GM04503 (cell line): ENCODE measurements around the gene CLCN7.

Experiments used
- DNase-seq: peaks from one replicate; pipeline ENCODE4 v3.0.0-alpha.2; 2012; ENCODE audit warnings: low read depth

The CLCN7 gene, protein sequence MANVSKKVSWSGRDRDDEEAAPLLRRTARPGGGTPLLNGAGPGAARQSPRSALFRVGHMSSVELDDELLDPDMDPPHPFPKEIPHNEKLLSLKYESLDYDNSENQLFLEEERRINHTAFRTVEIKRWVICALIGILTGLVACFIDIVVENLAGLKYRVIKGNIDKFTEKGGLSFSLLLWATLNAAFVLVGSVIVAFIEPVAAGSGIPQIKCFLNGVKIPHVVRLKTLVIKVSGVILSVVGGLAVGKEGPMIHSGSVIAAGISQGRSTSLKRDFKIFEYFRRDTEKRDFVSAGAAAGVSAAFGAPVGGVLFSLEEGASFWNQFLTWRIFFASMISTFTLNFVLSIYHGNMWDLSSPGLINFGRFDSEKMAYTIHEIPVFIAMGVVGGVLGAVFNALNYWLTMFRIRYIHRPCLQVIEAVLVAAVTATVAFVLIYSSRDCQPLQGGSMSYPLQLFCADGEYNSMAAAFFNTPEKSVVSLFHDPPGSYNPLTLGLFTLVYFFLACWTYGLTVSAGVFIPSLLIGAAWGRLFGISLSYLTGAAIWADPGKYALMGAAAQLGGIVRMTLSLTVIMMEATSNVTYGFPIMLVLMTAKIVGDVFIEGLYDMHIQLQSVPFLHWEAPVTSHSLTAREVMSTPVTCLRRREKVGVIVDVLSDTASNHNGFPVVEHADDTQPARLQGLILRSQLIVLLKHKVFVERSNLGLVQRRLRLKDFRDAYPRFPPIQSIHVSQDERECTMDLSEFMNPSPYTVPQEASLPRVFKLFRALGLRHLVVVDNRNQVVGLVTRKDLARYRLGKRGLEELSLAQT

DNA sequence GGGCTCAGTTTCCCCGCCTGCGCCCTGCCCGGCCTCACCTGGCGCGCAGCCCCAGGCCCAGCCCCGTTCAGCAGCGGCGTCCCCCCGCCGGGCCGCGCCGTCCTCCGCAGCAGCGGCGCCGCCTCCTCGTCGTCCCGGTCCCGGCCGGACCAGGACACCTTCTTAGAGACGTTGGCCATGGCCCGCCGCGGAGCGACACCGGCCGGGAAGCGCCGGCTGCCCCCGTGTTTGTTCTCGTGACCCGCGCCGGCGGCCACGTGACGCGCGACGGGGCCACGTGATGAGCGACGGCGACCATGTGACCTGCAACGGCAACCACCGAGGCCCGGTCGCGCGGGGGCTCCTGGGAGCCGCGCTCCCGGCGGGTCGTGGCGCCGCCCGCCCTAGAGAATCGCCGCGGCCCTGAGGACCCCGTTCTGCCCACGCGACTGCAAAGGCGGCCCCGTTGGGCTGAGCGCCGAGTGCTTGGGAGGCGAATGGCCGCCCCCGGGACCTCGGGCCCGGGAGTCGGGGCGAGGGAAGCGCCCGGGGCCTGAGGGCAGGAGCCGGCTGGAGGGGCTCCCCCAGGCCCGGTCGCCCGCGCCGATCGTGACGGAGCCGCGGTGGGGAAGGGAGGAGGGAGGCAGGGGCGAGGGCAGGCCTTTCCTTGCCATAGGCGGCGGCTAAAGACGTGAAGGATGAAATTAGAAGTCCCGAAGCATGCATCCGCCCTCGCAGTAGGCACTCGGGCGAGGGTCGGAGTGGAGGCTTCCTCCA is at the start of gene CLCN7:
TSS of gene CLCN7 (minus strand) at position 233 of the 756 bp plus-strand sequence. CDS start at position 179, 54 bp downstream.
- no peak for DNase-seq

DNA sequence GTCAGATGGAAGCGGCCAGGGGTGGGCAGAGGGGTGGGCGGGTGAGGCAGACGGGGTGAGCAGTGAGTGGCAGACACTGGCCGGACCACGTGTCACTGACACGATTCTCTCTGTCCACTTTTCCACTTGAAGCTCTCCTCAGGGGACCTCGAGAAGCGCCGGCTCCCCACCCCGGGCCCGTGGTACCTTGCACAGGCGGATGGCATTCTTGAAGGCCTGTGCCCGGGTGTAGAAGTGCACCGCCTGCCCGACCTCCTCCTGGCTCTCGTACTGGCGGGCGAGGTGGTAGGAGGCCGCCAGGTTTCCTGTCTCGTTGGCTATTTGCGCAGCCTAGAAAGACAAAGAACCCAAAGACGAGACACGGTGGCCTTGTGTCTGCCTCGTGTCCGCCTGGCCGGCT is 49.5 kb upstream of the CLCN7 start:
- no peak for DNase-seq

DNA sequence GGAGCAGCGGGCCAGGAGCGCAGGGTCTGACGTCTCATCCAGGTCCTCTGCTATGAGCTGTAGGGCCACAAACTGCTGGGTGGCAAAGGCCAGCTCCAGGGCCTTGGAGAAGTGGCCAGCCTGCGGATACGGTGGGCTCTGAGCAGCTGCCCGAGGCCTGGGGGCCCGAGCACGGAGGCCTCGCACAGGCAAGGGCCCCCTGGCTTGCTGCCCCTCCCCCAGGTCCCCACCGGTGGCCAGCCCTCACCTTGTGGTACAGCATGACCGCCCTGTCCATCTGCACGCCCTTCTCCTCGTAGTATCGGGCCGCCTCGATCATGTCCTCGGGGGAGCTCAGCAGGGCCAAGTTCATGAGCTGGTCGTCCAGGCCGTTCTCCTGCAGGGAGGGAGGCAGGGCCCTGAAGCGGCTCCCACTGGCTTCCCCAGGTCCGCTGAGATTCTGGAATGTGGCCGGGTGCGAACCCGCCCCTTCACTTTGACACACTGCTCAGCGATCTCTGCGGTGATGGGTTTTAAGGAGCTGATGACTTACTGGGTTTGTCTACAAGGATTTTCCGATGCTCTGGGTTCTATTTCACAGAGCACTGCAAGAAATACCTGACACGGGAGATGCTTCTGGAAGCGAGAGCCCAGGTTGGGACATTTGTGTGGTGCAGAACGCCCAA is 48.9 kb upstream of the CLCN7 start:
- no peak for DNase-seq

DNA sequence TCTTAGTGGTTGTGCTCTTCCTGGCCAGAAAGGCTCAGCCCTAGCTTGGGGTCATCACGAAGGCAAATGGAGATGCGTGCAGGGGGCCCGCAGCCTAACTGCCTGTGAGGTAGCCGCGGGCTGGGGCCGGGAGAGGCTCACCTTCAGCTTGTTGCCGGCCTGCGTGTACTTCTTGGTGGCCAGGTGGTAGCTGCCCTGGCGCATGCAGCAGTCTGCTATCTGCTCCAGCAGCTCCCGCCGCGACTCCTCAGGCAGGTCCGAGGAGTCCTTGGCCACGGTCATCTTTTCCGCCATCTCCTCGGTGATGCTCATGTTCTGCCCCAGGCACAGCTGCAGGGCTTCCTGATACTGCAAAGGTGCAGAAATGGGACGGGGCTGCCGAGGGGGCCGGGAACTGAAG is 45.6 kb upstream of the CLCN7 start:
- no peak for DNase-seq

DNA sequence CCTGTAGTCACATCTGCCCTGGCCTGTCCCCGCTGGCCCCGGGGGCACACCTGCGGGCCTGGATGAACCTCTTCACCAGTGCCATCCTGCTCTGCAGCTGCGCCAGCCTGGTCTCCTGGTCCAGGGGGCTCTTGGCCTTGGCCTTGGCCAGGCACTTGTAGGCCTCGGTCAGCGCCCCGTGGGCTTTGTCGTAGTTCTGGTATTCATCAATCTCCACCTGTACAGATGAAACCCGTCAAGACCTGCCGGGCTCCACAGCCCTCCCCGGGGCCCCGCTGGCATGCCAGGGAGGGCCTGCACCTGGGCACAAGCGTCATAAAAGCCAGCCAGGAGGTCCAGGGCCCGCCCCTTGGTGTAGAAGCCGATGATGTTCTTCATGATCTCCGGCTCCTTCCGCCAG is 45.0 kb upstream of the CLCN7 start:
- DNase-seq = no peak

DNA sequence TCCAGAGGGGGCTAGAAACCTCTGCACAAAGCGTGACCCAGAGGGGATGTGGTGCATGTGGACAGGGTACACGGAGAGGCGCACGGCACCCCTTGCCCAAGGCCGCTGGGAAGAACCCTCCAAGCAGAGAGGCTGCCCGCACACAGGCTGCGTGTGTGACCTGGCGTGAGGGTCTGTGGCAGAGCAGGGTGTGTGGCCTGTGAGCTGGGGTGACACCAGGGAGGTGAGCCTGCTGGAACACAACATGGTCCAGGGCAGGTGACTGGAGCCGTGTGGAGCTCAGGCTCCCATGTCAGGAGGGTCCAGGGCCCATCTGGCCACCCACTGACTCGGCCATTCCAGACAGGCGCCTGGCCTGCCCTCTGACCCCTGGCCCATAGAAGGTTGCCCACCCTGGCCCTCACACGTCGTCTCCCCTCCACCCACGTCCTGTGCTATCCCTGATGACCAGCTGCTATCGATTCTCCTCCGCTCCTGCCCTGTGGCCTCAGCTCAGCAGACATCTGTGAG is 43.9 kb upstream of the CLCN7 start:
- no peak for DNase-seq

DNA sequence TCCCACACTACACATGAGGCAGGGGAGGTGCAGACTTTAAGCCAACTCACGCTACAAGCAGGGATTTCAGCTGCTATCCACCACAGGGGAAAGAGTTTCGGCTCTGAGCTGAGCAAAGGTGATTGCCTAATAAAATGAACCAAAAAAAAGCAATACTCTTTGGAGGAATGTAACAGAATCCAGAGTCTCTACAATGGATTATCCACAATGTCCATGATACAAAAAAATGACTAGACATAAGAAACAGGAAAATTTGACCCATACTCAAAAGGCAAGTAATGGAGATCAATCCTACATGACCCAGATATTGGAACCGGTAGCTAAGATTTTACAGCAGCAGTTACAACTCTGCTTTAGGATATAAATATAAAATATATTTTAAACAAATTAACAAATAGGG is 39.7 kb upstream of the CLCN7 start:
- DNase-seq = no peak

DNA sequence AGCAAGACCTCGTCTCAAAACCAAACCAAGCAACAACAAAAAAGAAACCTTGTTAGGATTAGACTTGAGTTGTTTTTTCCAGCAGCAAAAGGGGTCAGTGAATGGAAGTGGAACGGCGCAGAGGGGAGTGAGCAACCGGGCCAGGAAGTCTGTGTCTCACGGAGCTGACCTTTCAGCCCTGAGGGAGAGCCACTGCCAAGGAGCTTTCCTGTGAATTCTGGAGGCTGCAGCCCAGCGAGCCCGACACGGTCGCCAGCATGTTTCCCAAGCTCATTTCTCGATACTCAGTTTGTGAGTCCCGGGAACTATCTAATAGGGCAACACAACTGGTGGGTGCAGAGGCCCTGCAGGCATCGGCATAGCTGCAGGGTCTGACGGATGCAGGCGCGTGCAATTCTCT is 37.9 kb upstream of the CLCN7 start:
- DNase-seq = no peak

DNA sequence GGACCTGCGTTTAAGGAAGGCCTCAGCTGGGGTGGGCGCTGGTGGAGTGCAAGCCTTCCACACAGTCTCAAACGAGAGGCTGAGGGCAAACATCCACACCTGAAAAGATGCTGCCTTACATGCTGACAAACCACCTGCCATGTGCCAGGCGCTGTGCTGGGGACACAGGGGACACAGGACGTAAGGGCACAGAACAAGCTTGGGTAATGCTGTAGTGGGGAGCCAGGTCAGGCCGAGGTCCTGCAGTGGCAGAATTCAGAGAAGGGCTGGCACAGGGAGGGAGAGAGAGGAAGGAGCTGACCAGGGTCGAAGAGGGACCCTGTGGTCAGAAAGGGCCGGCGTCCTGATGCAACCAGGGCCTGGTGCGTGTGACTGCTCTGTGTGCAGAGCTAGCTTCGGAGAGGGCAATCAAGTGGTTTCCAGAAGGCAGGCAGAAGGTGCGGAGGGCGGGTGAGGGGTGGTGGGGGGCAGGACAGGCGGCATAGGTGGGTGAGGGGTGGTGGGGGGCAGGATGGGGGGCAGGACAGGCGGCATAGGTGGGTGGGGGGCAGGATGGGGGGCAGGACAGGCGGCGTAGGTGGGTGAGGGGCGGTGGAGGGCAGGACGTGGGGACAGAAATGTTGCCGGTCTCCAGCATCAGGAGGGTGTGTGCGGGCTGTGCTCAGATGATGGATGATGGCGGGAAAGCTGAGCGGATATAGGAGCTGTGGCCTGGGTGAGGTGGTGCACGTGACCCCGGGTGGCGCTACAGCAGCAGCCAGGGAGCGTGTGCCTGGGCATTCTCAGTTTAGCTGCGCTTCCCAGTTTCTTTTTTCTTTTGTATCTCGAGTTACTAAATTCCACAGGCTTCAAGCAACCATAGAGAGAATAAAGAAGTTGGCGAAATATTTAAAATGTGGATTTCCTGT is 37.1 kb upstream of the CLCN7 start:
- no peak for DNase-seq

DNA sequence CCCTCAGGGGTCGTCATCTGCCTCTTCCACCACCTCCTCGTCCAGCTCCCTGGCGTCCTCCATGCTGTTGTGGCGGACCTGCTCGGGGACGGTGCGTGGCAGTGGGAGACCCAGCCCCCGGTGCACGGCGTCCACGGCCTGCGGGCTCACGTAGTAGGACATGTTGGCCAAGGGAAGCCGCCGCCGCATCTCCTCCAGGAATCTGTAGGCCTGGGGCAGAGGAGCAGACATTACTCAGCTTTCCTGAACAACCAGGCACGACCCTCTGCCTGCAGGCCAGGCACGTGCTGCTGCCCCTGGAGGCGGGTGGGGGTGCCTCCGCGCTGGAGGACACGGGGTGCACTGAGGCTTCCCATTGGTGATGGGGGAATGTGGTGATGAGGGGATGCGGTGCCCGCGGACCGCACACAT is 36.1 kb upstream of the CLCN7 start:
- no peak for DNase-seq

DNA sequence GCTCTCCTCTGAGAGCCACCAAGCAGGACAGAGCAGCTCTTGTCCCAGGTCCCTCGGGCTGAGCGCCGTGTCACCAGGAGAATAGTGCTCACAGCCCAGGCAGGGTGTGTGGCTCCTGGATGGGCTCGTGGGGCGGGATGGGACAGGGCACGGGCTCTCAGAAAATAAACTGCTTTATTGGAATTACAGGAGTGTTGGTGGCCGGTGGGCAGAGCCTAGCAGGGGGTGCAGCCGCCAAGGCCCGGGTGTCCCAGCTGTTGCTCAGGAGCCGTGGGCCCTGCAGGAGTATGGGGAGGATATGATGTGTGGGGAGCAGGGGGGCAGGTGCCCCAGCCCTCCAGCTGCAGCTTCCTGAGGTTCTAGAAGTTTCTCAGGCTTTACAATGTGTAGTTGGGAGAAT is 35.4 kb upstream of the CLCN7 start:
- no peak for DNase-seq

DNA sequence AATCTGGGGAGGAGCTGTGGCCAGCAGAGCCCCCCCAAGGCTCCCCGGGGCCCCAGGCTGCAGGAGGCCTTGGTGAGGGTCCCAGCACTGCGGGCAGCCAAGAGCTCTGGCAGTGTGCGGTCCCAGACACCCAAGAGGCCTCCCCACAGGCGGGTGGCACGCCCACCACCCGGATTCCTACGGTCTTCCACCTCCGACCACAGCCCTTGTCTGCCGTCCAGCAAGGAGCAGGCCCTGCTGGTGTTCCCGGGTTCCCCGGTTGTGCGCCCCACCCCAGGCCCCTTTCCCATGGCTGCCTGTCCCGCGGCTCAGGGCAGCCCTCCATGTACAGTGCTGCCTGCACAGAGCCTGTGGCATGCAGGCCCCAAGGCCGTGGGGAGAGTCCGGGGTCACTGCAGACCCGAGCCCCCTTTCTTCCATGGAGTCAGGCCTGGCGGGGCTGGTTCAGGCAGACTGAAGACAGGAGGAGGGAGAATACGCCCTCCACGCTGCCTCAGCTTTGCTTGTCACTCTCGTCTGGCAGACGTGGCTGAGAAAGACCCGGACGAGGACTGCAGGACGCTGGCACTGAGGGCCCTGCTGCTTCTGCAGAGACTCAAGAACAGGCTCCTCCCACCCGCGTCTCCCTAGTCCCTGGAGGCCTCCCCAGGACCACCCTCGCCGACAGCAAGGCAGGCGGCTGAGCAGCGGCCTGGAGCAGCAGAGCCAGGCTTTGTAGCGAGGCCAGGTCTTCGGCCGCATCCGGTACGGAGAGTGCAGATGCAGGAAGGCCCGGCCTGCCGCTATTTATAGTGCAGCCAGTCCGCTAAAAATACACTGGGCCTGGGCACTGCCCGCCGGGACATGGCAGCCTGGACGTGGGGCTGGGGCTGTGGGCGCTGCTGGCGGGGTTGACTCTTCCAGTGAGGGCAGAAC is 34.7 kb upstream of the CLCN7 start:
- no peak for DNase-seq

DNA sequence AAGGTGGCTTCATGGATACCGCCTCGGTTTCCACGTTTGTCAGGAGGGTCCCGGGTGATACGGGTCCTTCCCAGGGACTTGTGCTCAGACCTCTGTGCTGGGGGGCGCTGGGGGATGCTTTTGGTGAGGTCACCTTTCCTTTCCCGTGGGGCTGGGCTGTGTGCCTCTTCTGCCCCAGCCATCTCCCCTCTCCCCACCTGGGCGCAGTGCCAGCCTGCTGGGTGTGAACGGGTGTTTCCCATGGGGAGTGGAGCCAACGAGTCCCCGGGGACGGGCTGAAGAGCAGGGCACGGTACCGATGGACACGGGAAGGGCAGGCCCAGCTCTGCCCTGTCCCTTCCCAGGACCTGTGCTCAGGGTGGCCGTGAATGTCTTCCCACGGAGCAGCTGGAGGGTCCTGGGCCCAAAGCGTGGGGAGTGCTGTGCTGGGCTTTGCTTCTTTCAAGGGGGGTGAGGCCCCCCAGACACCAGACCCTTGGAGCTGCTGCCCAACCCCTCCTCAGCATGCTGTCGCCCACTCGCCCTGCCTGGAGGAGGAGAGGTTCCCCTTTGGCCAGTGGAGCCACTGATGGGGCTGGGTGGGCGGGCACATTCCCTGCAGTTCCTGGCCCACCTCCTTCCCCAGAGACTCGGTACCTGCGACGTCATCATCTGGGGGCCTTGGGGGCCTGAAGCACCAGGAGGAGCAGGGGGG is 33.8 kb upstream of the CLCN7 start:
- no peak for DNase-seq

DNA sequence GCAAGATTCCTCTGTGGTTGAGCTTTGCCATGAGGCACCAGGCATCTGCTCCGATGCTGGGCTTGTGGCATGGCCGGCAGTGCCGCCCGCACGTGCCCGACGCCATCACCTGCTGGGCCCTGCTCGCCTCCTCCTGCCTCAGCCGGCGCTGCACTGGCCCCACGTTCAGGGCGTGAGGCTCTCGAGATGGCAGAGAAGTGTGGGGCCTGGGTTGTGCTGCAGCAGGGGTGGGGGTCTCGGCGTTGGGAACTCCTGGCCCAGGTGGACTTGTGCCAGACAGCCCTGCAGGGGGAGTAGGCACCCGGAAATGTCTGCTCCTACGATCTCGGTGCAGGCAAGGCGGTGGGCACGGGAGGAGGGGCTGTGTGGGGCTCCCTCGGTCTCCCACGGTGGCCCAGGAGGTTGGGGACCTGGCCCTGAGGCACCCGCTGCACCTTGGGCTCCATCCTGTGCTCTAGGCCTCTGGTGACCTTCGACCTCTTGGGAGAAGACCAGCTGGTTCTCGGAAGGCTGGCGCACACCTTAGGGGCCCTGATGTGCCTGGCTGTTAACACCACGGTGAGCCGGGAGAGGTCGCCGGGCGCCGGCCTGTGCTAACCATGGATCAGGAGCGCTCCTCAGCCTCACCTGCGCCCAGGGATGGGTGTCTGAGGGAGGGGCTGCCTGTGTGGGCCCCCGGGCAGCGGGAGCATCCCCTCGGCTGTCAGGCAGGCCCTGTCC is 31.8 kb upstream of the CLCN7 start:
- no peak for DNase-seq

DNA sequence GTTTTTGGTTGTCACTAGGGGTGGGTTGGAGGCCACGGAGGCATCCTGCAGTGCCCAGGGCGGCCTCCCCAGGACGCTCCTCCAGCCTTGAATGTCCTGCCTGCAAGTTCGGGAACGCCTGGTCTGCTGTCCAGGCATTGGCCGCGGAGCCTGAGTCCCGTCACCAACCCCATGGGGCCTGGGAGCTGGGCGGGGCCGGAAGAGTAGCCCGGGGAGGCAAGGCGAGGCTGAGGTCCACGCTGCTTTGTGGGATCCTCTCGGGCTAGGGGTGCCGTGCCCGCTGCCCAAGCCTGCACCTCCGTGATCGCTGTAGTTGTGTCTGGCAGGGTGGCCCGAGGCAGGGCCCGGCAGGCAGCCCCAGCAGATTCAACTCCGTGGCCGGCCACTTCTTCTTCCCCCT is 31.1 kb upstream of the CLCN7 start:
- DNase-seq = no peak

DNA sequence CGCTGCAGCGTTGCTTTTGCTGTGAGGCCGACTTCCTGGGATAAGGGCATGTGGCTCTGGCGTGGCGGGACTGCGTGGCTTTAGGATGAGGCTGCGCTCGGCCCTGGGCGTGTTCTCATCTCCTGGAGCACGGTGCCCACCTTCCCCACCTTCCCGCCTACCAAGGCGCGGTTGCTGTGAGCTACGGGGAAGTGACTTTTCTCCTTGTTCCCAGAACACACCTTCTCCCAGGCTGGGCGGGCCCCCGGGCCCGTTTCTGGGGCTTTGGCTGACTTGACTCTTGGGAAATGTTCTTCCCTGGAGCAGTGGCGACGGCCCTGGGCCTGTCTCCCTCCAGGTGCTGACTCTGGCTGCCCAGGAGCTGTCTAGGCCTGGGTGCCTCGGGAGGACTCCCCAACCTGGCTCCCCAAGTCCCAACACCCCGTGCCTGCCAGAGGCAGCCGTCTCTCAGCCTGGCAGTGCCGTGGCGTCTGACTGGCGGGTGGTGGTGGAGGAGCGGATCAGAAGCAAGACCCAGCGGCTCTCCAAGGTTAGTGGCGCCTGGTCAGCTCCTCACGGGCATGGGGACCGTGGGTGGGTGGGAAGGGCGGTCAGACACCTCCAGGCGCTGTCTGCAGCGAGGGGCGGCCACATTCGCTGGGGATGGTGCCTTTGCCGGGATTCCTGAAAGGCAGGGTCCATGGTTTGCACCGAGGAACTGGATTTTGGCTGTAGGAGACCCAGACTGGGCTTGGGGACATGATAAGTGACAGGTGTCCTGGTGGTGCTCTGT is 30.4 kb upstream of the CLCN7 start:
- no peak for DNase-seq

DNA sequence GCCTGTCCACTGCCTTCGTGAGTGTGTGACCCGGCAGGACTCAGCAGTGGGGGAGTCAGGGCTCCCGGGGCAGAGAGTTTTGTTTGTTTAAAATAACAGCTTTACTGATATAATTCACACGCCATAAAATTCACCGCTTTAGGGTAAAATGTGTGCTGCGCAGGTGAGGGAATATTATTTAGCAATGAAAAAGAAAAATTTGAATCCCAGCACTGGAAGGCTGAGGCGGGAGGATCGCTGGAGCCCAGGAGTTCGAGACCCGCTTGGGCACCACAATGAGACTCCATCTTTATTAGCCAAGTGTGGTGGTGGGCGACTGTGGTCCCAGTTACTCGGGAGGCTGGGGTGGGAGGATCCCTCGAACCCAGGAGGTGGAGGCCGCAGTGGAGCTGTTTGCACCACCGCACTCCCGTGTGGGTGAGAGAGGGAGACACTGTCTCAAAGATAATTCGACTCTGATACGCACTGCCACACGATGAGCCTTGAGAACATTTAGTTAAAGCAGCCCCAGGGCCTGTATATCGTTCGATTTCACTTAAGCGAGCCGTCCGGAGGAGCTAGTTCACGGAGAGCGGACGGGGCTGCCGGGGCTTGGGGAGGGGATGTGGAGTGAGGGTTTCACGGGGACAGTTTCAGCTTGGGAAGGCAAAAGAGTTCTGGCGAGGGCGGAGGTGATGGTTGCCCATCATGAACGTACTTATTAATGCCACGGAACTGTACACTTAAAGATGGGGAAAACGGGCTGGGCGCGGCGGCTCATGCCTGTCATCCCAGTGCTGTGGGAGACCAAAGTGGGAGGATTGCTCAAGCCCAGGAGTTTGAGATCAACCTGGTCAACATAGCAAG is 28.5 kb upstream of the CLCN7 start:
- no peak for DNase-seq
